Neural crest cell (in vitro differentiated cells): Measurements from ENCODE around the gene EGFL6. TPM values are rescaled to one million over a fixed set of nuclear protein-coding genes. Genes with fewer than 3 reads are reported as not detected.

Experiments used
- microRNA-seq: library from miRNA; unstranded; fragments of <30 nt; microRNA quantifications from one replicate; pipeline ENCODE4, GENCODE V29; 2020
- total RNA-seq: library from RNA; stranded (reverse); gene quantifications from 2 replicates; pipeline ENCODE4 v1.2.1, GENCODE V29; 2021

The EGFL6 gene
- total RNA-seq, 1 donor from 2014 or later, result not detected

Small RNA genes within 50 kb of the gene (microRNA-seq; reads per million reads assigned to microRNA genes)
- not detected for gene MIR6086

Other genes with a start within 250 kb of the EGFL6 start
- not detected in 2 replicates for gene ATXN3L, start 249.5 kb upstream of the EGFL6 start, total RNA-seq
- 3.7 and 4.6 TPM in 2 replicates for gene TCEANC, start 83.5 kb downstream of the EGFL6 start, total RNA-seq
- 11.6 and 14.7 TPM in 2 replicates for gene RAB9A, start 119.5 kb downstream of the EGFL6 start, total RNA-seq
- gene TRAPPC2, start 165.0 kb downstream of the EGFL6 start, total RNA-seq, result 23.0 and 25.5 TPM in 2 replicates
- gene OFD1, start 165.1 kb downstream of the EGFL6 start, total RNA-seq, result 26.8 and 27.3 TPM in 2 replicates
- 119 and 129 TPM in 2 replicates for gene GPM6B, start 247.5 kb downstream of the EGFL6 start, total RNA-seq